HEK293T (cell line): Measurements from ENCODE around the gene EPHB6.

Experiments
- CTCF ChIA-PET: fragments of 350-600 bp; formaldehyde crosslinking; extraction: SDS; loops from one replicate; lab custom pipeline; 2021; ENCODE audit warnings: antibody characterized with exemption, inconsistent platforms; lab: Yijun Ruan, JAX
- POLR2A ChIA-PET: fragments of 350-600 bp; formaldehyde crosslinking; extraction: SDS; loops from one replicate; lab custom pipeline; 2020; ENCODE audit warnings: antibody characterized with exemption, inconsistent platforms; lab: Yijun Ruan, JAX
- DNase-seq: peaks from one replicate; pipeline ENCODE4 v3.0.0; 2012; ENCODE audit warnings: mixed read lengths; ENCODE audit errors: extremely low spot score
- ARNT ChIP-seq: fragments of 450-650 bp; IDR thresholded peaks from 2 replicates; pipeline ENCODE4 v1.6.1; 2017; ENCODE audit warnings: mild to moderate bottlenecking
- BHLHE40 ChIP-seq: fragments of 450-650 bp; IDR thresholded peaks from 2 replicates; pipeline ENCODE4 v1.6.1; 2016; ENCODE audit warnings: mild to moderate bottlenecking, moderate library complexity, borderline replicate concordance
- CTBP1 ChIP-seq: fragments of 450-650 bp; IDR thresholded peaks from 2 replicates; pipeline ENCODE4 v1.6.1; 2016; ENCODE audit warnings: borderline replicate concordance
- ELF4 ChIP-seq: fragments of 450-650 bp; IDR thresholded peaks from 2 replicates; pipeline ENCODE4 v1.6.1; 2017; ENCODE audit warnings: antibody characterized with exemption
- FOXA1 ChIP-seq: fragments of 450-650 bp; IDR thresholded peaks from 2 replicates; pipeline ENCODE4 v1.6.1; 2016; ENCODE audit warnings: mild to moderate bottlenecking
- FOXK2 ChIP-seq: fragments of 450-650 bp; IDR thresholded peaks from 2 replicates; pipeline ENCODE4 v1.6.1; 2016; ENCODE audit warnings: mild to moderate bottlenecking
- FOXM1 ChIP-seq: fragments of 450-650 bp; IDR thresholded peaks from 2 replicates; pipeline ENCODE4 v1.6.1; 2017; ENCODE audit warnings: mild to moderate bottlenecking, borderline replicate concordance
- HDGF ChIP-seq: fragments of 450-650 bp; IDR thresholded peaks from 2 replicates; pipeline ENCODE4 v1.6.1; 2017; ENCODE audit warnings: antibody characterized with exemption, borderline replicate concordance
- L3MBTL2 ChIP-seq: fragments of 450-650 bp; conservative IDR thresholded peaks from 2 replicates; pipeline ENCODE4 v1.6.1; 2016; ENCODE audit warnings: mild to moderate bottlenecking
- LEF1 ChIP-seq: fragments of 450-650 bp; IDR thresholded peaks from 2 replicates; pipeline ENCODE4 v1.6.1; 2017; ENCODE audit warnings: mild to moderate bottlenecking, borderline replicate concordance
- NFRKB ChIP-seq: fragments of 450-650 bp; IDR thresholded peaks from 2 replicates; pipeline ENCODE4 v1.6.1; 2016; ENCODE audit warnings: mild to moderate bottlenecking, moderate library complexity
- PKNOX1 ChIP-seq: fragments of 450-650 bp; IDR thresholded peaks from 2 replicates; pipeline ENCODE4 v1.6.1; 2016
- SP1 ChIP-seq: fragments of 450-650 bp; IDR thresholded peaks from 2 replicates; pipeline ENCODE4 v1.6.1; 2017
- SUZ12 ChIP-seq: fragments of 450-650 bp; IDR thresholded peaks from 2 replicates; pipeline ENCODE4 v1.6.1; 2016; ENCODE audit warnings: mild to moderate bottlenecking
- TARDBP ChIP-seq: fragments of 450-650 bp; IDR thresholded peaks from 2 replicates; pipeline ENCODE4 v1.6.1; 2016
- ZNF384 ChIP-seq: fragments of 450-650 bp; IDR thresholded peaks from 2 replicates; pipeline ENCODE4 v1.6.1; 2016

The EPHB6 gene

GRCh38 chr7:142868986-142869415, 14.1 kb downstream of the EPHB6 start:
- no peak for DNase-seq
- no peak for TF ChIP-seq ARNT
- no peak for TF ChIP-seq BHLHE40
- no peak for TF ChIP-seq L3MBTL2
- no peak for TF ChIP-seq SUZ12
- no peak for TF ChIP-seq FOXM1
- TF ChIP-seq TARDBP: no peak
- no peak for TF ChIP-seq ZNF384
- TF ChIP-seq FOXA1: no peak
- no peak for TF ChIP-seq ELF4
- TF ChIP-seq SP1: no peak
- TF ChIP-seq CTBP1: no peak
- TF ChIP-seq LEF1: no peak
- no peak for TF ChIP-seq PKNOX1
- no peak for TF ChIP-seq FOXK2
- TF ChIP-seq HDGF: no peak
- CTCF ChIA-PET: interaction anchor here (0.6 kb wide), 1 partner anchor 346 kb away, joined by 4 read pairs; no protein-coding TSS in a partner anchor
- POLR2A ChIA-PET: no interaction called here

DNA sequence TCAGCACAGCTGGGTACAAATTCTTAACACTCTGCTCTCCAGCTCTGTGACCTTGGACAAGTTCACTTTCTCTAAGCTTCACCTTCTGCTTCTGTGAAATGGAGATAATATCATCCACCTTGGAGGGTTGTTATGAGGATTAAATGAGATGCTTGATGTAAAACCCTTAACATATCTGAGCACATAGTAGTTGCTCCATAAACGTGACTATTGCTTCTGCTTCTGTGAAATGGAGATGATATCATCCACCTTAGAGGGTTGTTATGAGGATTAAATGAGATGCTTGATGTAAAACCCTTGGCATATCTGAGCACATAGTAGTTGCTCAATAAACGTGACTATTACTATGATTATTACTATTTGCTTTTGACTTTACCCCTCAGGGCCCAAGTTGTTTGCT, 14.6 kb downstream of the EPHB6 start:
- TF ChIP-seq FOXM1: no peak
- TF ChIP-seq CTBP1: no peak
- TF ChIP-seq ZNF384: no peak
- TF ChIP-seq HDGF: no peak
- TF ChIP-seq ARNT: no peak
- TF ChIP-seq SP1: no peak
- no peak for TF ChIP-seq TARDBP
- TF ChIP-seq L3MBTL2: no peak
- TF ChIP-seq BHLHE40: no peak
- TF ChIP-seq ELF4: no peak
- POLR2A ChIA-PET: no interaction called here
- CTCF ChIA-PET: no interaction called here
- no peak for DNase-seq

DNA sequence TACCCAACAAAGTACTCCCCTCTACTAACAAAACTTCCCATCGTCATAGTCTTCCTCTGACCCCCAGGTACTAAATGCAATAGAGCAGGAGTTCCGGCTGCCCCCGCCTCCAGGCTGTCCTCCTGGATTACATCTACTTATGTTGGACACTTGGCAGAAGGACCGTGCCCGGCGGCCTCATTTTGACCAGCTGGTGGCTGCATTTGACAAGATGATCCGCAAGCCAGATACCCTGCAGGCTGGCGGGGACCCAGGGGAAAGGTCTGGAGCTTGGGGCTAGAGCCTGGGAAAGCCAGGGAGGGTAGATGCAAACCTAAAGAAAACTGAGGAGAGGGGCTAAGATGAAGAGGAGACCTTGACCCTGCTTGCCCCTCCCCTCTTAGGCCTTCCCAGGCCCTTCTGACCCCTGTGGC, 15.3 kb downstream of the EPHB6 start:
- POLR2A ChIA-PET: no interaction called here
- CTCF ChIA-PET: no interaction called here
- TF ChIP-seq L3MBTL2 (no peak), FOXM1 (no peak), CTBP1 (no peak), SP1 (no peak), ELF4 (no peak)
- no peak for DNase-seq

DNA sequence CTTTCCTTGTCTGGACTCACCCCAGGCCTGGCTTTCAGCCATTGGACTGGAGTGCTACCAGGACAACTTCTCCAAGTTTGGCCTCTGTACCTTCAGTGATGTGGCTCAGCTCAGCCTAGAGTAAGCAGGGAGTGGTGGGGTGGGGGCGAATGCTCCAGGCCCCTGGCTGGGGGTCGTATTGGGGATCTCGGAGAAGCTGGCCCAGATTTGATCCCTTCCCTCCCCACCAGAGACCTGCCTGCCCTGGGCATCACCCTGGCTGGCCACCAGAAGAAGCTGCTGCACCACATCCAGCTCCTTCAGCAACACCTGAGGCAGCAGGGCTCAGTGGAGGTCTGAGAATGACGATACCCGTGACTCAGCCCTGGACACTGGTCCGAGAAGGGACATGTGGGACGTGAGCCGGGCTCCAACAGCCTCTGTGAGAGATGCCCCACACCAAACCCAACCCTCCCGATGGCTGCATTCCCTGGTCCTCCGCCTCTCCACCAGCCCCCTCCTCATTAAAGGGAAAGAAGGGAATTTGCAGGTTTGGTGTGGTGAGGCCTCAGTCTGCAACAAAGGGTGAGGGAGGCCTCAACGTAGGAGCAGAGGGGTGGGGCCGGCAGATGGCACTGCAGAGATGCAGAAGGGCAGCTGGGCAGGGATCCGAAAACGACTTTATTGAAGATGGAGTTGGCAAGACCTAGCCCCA, 15.8 kb downstream of the EPHB6 start:
- no peak for TF ChIP-seq BHLHE40
- no peak for TF ChIP-seq ELF4
- no peak for TF ChIP-seq CTBP1
- no peak for TF ChIP-seq NFRKB
- TF ChIP-seq FOXK2: no peak
- TF ChIP-seq TARDBP: no peak
- TF ChIP-seq HDGF: no peak
- no peak for TF ChIP-seq ZNF384
- no peak for DNase-seq
- CTCF ChIA-PET: interaction anchor here (3.3 kb wide), 1 partner anchor 11 kb away, joined by 14 read pairs; no protein-coding TSS in a partner anchor
- POLR2A ChIA-PET: no interaction called here

DNA sequence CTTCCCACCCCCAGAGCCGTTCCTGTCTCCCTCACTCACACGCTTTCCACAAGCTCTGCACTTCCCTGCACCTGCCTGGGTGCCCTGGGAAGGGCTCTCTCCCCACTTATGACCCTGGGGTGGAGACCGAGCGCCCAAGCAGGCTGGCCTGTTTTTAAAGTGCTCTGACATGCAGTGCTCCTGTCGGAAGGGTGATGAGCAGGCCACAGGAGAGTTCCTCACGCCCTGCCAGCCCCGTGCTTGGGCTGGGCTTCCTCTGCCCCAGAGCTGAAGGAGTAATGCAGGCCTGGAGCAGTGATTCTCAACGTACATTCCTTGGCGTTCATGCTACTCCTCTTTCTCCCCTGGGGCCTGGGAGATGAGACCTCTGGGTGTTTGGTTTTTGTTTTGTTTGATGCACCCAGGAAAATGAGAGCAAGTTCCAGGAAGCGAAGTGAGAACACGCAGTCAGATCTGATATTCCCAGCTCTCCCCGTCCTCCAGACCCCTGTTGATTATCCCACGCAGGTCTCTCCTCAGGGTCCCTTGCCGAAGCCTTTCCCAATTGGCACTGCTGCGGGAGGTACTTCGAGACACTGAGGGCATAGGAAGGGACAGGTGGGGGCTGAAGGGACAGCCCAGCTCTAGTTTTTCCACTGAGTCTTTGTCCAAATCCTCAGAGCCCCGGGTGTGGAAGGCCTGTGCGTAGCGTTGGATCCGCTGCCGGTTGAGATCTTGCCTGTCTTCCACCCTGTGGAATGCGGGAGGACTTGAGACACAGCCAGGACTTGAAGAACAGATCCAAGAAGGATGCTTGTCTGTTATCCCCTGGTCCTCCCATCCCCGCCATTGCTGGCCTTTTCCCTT, 16.6 kb downstream of the EPHB6 start:
- no peak for DNase-seq
- TF ChIP-seq BHLHE40 (no peak), ZNF384 (no peak), PKNOX1 (no peak), CTBP1 (no peak), FOXA1 (no peak), ELF4 (no peak), L3MBTL2 (no peak), FOXM1 (no peak), LEF1 (no peak), NFRKB (no peak), ARNT (no peak), SP1 (no peak), TARDBP (no peak), SUZ12 (no peak), HDGF (no peak), FOXK2 (no peak)
- ChIA-PET POLR2A (interaction anchor here (1.1 kb wide), 1 partner anchor 17 kb away, joined by 3 read pairs; the partner anchor contains the start of gene EPHB6), CTCF (interaction anchor here (0.7 to 3.3 kb wide), 3 partner anchors 10 to 344 kb away, joined by 3 to 22 read pairs (median 14); no protein-coding TSS in a partner anchor)

GRCh38 chr7:142872106-142872675, 17.3 kb downstream of the EPHB6 start:
- ChIA-PET POLR2A (interaction anchor here (1.1 kb wide), 1 partner anchor 17 kb away, joined by 3 read pairs; the partner anchor contains the start of gene EPHB6), CTCF (interaction anchor here (1.0 to 3.3 kb wide), 7 partner anchors 10 to 433 kb away, joined by 3 to 22 read pairs (median 5); partner anchors contain the start of gene EPHB6)
- DNase-seq: no peak
- TF ChIP-seq L3MBTL2 (no peak), FOXM1 (no peak), LEF1 (no peak), HDGF (no peak), SP1 (no peak), TARDBP (no peak), CTBP1 (no peak), FOXK2 (no peak), SUZ12 (no peak), ARNT (no peak), NFRKB (no peak), ZNF384 (no peak), BHLHE40 (no peak), PKNOX1 (no peak)
